A549 (cell line): Measurements from ENCODE around the gene ACTMAP.

Experiments
- EP300 ChIP-seq, 2 experiments: fragments of >200 bp; sonication (Bioruptor Twin); formaldehyde crosslinking; IDR thresholded peaks; 2 replicates in 1 of 2; 3 replicates in 1 of 2; pipeline ENCODE4 v1.6.1; 2016 to 2017
- HOXA7 ChIP-seq: fragments of 250-450 bp; sonication (Bioruptor Pico); IDR thresholded peaks from 2 replicates; pipeline ENCODE4 v1.5.0; 2020; ENCODE audit warnings: mild to moderate bottlenecking, moderate library complexity
- NFE2L2 ChIP-seq: fragments of 150-350 bp; conservative IDR thresholded peaks from 2 replicates; pipeline ENCODE4 v1.6.1; 2014; ENCODE audit warnings: low read length
- NPAS2 ChIP-seq: fragments of 250-450 bp; sonication (Bioruptor Pico); IDR thresholded peaks from 2 replicates; pipeline ENCODE4 v1.8.0; 2022; ENCODE audit warnings: mild to moderate bottlenecking, moderate library complexity, borderline replicate concordance
- PHF8 ChIP-seq: fragments of 200-600 bp; sonication (generic); IDR thresholded peaks from 2 replicates; pipeline ENCODE4 v1.6.1; 2016; ENCODE audit warnings: low read depth, mild to moderate bottlenecking, antibody characterized with exemption, moderate library complexity, borderline replicate concordance
- POLR2AphosphoS2 ChIP-seq: conservative IDR thresholded peaks from 2 replicates; pipeline ENCODE4 v1.6.1; 2012; ENCODE audit warnings: low read length, improper control_type of control experiment, inconsistent platforms
- SMC3 ChIP-seq: fragments of >200 bp; sonication (Bioruptor Twin); formaldehyde crosslinking; IDR thresholded peaks from 3 replicates; pipeline ENCODE4 v1.6.1; 2018; ENCODE audit warnings: inconsistent platforms
- TF ChIP-seq, protein P1 (sequence below): fragments of >200 bp; sonication (Bioruptor Twin); formaldehyde crosslinking; IDR thresholded peaks from 3 replicates; pipeline ENCODE4 v1.5.1; 2016

GRCh38 chr19:40701758-40702157 lies 48.5 kb downstream of the ACTMAP start:
- TF ChIP-seq, protein P1, sequence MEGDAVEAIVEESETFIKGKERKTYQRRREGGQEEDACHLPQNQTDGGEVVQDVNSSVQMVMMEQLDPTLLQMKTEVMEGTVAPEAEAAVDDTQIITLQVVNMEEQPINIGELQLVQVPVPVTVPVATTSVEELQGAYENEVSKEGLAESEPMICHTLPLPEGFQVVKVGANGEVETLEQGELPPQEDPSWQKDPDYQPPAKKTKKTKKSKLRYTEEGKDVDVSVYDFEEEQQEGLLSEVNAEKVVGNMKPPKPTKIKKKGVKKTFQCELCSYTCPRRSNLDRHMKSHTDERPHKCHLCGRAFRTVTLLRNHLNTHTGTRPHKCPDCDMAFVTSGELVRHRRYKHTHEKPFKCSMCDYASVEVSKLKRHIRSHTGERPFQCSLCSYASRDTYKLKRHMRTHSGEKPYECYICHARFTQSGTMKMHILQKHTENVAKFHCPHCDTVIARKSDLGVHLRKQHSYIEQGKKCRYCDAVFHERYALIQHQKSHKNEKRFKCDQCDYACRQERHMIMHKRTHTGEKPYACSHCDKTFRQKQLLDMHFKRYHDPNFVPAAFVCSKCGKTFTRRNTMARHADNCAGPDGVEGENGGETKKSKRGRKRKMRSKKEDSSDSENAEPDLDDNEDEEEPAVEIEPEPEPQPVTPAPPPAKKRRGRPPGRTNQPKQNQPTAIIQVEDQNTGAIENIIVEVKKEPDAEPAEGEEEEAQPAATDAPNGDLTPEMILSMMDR = no peak
- TF ChIP-seq EP300 (IDR thresholded peaks at IDR 0.05) (no peak), NPAS2 (CRISPR knock-in tag) (no peak), SMC3 (no peak), NFE2L2 (no peak), PHF8 (no peak), HOXA7 (CRISPR knock-in tag) (no peak), POLR2AphosphoS2 (no peak)
